GM21360 (cell line): Measurements from ENCODE around the gene PROM2.
"Not testable (repeated sequence)": the region's sequence is repeated elsewhere in the genome, so short reads cannot be mapped to it uniquely, and the experiment has no call there.

Experiments
- ATAC-seq: cut with Tn5 transposase; IDR thresholded peaks from one replicate; pipeline ENCODE4 v1.9.1; 2021; ENCODE audit warnings: mild to moderate bottlenecking, moderate library complexity; ENCODE audit not compliant: unreplicated experiment

PROM2 gene

DNA sequence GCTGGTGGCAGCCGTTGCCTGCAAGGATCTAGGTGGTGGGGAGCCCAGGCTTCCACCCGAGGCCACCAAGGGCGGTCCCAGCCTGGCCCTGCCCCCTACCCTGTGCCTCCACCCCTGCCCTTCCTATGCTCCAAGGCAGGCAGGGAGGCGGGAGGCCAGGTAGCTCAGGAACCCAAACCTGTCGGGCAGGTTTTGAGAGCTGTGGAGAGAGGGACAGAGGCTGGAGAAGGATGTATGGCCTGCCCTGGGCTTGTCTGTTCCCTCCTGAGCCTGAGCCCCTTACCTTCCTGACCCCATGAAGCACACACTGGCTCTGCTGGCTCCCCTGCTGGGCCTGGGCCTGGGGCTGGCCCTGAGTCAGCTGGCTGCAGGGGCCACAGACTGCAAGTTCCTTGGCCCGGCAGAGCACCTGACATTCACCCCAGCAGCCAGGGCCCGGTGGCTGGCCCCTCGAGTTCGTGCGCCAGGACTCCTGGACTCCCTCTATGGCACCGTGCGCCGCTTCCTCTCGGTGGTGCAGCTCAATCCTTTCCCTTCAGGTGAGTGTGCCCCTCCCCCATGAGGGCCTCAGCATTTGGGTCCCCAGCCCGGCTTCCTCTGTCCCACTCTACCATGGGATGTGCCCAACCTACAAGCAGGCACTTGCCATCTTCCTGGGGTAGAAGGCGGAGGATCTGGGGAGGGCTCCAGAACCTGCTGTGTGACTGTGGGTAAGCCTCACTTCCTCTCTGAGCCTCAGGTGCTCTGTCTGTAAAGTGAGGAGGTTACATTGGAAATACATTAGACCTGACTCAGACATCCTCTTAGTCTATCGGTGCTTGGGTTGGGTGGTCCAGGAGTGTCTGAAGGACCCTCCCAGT, at the start of gene PROM2:
PROM2 (plus strand) TSS at position 159 of the 860 bp plus-strand sequence; CDS start at position 296, 137 bp downstream.
- no peak for ATAC-seq

GRCh38 chr2:95225658-95226057, 48.6 kb upstream of the PROM2 start:
- no peak for ATAC-seq

GRCh38 chr2:95231723-95232122, 42.5 kb upstream of the PROM2 start:
- no peak for ATAC-seq

DNA sequence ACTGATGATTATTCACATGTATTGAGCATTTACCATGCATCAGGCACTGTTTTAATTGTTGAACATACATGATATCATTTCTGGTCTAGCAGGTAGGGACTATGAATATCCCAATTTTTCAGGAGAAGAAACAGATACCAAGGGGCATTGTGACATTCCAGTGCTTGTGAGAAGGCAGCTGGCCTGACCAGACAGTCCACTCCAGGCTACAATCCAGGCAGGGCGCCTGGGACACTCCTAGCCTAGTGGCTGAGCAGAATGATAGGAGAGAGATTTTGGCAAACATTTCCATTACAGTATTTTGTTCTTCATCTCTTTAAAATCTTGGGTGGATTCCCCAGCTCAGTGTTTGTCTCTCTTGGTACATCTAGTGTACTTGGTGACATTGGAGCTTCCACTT, 42.0 kb upstream of the PROM2 start:
- no peak for ATAC-seq

GRCh38 chr2:95234286-95234785, 39.9 kb upstream of the PROM2 start:
- ATAC-seq: no peak

DNA sequence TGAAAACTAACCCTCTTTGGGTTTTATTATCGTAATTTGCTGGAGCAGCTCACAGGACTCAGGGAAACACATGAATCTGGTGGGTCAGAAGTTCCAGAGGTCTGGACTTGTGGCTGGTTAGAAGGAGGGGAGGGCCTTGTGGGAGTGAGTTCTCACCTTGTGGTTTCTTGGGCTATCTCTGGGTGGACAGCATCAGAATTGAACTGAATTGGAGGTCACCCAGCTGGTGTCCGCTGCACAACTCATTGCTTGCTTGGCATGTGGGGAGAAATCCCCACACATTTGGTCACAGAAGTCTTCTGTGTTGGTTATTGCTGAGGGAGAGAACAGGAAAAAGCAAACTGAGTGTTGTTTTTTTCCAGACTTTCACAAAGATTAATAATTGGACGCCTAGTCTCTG, 39.4 kb upstream of the PROM2 start:
- no peak for ATAC-seq

DNA sequence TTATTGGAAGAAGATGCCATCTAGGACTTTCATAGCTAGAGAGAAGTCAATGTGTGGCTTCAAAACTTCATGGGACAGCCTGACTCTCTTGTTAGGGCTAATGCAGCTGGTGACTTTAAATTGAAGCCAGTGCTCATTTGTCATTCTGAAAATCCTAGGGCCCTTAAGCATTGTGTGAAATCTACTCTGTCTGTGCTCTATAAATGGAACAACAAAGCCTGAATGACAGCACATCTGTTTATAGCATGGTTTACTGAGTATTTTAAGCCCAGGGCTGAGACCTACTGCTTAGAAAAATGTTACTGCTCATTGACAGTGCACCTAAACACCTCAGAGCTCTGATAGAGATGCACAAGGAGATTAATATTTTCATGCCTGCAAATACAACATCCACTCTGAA, 36.1 kb upstream of the PROM2 start:
- no peak for ATAC-seq

DNA sequence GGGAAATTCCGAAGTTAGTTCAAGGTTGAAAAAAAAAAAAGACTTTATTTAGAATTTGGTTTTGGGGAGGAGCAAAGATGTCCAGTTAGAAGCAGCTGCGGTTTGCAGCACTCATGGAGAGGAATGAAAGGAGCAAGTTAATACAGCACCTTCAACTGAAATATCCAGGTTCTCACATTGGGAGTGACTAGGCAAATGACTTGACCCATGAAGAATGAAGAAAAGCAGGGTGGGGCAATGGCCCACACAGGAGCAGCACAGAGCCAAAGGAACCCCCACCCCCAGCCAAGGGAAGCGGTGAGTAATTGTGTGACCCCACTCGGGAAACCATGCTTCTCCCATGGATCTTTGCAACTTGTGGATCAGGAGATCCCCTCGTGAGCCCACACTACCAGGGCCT, 34.2 kb upstream of the PROM2 start:
- ATAC-seq: no peak

DNA sequence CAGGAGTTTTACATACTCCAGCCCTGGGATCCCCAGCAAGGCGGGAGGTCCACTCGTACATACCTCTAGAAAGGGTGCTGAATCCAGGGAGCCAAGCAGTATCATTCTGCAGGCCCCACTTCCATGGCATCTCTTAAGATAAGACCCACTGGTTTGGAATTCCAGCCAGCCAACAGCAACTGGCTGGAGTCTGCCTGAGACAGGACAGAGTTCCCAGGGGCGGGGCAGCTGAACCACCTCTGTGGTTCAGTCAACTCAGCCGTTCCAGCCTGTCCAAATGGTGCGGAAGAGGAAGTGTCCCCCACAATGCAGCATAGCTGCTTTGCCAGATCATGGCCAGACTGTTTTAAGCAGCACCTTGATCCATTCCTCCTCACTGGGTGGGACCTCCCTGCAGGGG, 33.7 kb upstream of the PROM2 start:
- no peak for ATAC-seq

- not testable (repeated sequence) for ATAC-seq
These were observed 32.2 kb upstream of the PROM2 start for GRCh38 chr2:95242084-95242483.

DNA sequence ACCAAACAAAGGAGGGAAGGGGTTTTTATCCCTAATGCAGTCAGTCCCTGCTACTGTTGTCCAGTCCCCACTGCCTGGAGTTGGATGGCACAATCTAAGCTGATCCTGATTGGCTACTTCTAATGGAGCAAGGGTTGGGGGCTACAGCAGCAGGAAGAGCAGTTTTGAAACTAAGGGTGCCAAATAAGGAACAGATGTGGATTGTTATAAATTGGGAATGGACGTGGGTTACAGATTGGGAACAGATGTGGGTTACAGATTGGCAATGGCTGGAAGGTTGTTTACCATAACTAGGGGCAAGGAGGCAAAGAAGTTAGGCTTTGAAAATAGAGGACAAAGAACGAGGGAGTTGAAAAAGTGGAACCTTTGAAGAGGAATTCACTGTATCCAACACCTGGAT, 16.0 kb upstream of the PROM2 start:
- ATAC-seq: no peak

GRCh38 chr2:95260028-95261023, 13.9 kb upstream of the PROM2 start:
- no peak for ATAC-seq

DNA sequence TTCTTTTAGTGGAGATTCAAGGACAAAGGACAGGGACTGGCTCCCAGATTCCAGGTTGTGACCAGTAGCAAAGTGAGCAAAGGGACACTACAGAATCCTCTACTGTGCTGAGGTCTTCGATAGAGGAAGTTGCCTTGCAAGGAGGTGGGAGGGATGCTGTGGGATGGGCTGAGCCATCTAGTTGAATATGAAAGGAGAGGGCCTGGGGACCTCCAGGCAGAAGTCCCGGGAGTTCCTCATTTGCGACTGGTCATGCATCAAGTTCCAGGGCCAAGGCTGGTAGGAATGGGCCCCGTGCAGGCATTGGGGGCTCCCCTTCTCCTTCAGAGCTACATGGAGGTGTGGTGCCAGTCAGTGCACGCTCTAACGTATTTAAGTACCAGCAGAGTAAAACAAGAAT, 12.6 kb upstream of the PROM2 start:
- no peak for ATAC-seq

GRCh38 chr2:95262896-95263542, 11.2 kb upstream of the PROM2 start:
- ATAC-seq: no peak

DNA sequence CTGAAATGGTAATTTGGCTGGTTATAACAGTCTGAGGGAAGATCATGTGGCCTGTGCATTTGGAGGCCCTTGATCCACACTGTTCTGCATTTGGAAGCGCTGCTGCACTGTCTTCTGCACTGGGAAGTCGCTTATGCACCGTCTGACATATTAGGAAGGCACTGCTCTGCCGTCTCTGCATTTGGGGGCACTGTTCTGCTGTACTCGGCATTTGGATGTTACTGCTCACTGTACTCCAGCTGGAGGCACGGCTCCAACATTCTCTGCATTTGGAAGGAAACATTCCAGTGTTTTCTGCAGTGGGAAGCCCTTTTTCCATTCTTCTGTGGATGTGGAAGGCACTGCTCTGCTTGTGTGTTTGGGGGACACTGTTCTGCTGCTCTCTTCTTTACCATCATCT, 9.6 kb upstream of the PROM2 start:
- no peak for ATAC-seq

GRCh38 chr2:95265182-95265581, 9.1 kb upstream of the PROM2 start:
- ATAC-seq: no peak

DNA sequence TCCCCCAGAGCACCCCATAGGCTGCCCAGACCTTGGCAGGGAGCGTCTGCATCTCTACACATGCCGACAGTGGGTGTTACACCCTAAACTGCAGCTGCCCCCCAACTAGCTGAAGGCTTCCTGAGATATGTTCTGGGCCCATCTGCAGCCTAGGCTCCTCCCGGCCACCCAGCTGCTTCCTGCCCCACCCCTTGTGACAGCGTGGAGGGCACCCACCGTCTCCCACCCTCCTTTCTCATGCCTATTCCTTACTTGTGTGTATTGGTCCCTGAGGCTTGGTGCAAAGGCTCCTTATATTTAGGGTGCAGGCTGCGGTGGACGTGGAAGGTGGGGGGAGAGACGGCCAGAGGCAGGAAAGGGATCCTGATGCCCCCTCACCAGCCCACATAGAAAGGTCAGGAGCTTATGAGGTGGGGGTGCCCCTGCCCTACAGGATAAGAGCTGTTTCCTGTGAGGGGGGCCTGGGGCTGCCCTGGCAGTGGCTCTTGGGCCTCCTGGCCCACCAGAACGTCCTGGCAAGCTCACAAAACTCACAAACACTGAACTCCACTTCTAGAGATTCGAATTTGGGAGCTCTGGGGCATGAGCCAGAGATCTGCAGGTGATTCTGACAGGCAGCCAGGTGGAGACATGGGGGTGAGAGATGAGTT, 7.3 kb upstream of the PROM2 start:
- no peak for ATAC-seq

DNA sequence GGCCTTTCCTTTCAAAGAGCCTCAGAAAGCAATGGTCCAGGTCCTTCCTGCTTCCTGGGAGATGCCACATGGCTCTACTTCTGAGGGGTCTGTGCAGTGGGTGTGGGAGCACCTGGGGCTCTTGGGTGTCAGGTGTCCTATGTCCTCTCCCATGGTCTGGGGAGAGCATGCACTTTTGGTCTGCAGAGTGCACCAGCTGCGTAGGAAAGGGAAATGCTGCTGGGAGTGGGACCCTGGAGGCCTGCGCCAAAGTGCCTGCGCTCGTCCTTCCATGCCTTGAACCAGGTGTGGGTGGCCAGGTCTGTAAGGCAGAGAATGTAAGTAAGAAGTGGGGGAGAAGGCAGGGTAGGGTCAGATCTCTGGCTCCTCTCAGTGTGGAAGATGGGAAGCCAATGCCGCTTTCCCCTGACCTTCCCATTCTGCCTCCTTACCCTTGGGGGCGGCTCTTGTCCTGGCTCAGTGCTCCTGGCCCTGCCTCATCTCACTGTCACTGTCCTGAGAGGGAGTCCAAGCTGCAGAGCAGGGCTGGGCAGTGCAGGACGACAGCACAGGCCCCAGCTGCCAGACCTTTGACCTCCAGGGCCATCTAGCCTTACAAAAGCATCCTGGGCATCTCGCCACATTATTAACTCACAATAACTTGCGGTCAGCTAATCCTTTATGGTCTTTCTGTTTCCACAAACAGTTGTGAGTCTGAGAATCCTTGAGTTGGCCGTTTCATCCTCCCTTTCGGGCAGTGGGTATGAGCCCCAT, 6.6 kb upstream of the PROM2 start:
- ATAC-seq: no peak

GRCh38 chr2:95268211-95269035, 5.8 kb upstream of the PROM2 start:
- no peak for ATAC-seq
